HG02981 (cell line): ENCODE measurements around the gene DHRS13.
"Not testable (repeated sequence)": the region's sequence is repeated elsewhere in the genome, so short reads cannot be mapped to it uniquely, and the experiment has no call there.

Experiments used
- ATAC-seq: cut with Tn5 transposase; IDR thresholded peaks from one replicate; pipeline ENCODE4 v1.9.1; 2021; ENCODE audit warnings: mild to moderate bottlenecking, moderate library complexity; ENCODE audit not compliant: unreplicated experiment

The DHRS13 gene

GRCh38 chr17:28883967-28884702, 18.7 kb downstream of the DHRS13 start:
- no peak for ATAC-seq

GRCh38 chr17:28882154-28882895, 20.6 kb downstream of the DHRS13 start:
- ATAC-seq, result no peak

GRCh38 chr17:28881533-28882056, 21.3 kb downstream of the DHRS13 start:
- ATAC-seq, result no peak

DNA sequence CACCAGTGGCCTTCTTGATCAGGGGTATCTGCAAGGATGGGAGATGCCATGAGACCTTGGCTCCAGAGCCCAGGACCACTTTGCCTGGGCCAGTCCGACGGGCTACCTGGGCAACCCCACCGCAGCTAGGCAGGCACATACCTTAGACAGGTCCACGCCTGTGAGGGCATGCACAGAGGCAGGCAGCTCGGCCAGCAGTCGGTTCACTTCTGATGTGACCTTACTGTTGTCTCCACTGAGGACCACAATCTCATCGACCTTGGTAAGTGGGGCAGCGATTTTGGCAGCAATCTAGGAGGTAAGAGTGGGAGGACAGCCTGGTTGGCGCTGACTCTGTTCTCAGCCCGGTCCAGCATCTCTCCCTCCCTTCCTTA, 22.3 kb downstream of the DHRS13 start:
- ATAC-seq, result no peak

GRCh38 chr17:28879886-28880571, 22.9 kb downstream of the DHRS13 start:
- no peak for ATAC-seq

GRCh38 chr17:28878981-28879380, 23.9 kb downstream of the DHRS13 start:
- ATAC-seq, result no peak

- ATAC-seq, result no peak
These were observed 24.5 kb downstream of the DHRS13 start for GRCh38 chr17:28878158-28878910.

DNA sequence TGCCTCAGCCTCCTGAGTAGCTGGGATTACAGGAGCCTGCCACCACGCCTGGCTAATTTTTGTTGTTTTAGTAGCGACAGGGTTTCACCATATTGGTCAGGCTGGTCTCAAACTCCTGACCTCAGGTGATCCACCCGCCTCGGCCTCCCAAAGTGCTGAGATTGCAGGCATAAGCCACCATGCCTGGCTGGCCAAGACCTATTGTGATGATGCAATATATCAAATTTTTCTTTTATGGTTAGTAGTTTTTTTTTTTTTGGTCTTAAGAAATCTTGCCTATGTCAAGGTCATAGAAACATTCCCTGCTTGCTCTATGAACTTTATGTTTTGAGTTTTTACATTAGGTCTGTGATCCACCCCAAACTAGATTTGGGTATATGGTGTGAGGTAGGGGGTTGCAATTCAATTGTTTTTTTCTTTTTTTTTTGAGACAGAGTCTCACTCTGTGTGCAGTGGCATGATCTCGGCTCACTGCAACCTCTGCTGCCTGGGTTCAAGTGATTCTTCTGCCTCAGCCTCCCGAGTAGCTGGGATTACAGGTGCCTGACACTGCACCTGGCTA, 25.6 kb downstream of the DHRS13 start:
- not testable (repeated sequence) for ATAC-seq

DNA sequence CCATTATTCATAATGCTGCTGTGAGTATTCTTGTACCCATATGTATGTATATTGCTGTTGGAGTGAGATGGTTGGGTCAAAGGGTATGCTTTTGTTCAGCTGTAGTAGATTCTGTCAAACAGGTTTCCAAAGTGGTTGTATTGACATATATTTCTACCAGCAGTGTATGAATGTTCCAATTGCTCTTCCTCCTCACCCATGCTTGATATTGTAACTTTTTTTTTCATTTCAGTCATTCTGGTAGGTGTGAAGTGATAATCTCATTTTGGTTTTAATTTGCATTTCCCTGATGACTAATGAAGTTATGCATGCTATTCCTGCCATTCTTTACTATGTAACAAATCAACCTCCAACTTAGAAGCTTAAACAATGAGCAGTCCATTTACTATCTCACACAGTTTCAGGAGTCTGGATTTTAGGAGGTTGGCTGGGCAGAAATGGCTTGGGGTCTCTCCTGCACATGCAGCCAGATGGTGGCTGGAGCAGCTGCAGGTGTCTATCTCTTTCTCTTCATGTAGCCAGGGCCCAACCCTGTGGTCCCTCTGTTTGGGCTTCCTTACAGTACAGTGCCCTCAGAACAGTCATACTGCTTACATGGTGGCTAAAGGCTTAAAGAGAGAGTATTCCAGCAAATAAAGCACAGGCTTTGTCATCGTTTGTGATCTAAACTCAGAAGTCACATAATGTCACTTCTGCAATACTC, 26.9 kb downstream of the DHRS13 start:
- ATAC-seq, result no peak

DNA sequence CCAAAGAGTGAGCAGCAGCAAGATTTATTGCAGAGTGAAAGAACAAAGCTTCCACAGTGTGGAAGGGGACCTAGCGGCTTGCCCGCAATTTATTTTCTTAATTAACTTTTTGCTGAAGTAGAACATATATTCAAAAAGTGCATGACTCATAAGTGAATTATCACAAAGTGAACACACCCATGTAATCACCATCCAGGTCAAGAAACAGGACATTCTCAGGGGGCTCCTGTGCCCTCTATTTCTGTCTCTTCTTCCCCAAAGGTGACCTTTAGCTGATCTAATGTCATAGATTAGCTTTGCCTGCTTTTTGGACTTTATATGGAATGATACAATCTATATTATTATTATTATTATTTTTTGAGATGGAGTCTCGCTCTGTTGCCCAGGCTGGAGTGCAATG, 28.1 kb downstream of the DHRS13 start:
- ATAC-seq, result no peak

DNA sequence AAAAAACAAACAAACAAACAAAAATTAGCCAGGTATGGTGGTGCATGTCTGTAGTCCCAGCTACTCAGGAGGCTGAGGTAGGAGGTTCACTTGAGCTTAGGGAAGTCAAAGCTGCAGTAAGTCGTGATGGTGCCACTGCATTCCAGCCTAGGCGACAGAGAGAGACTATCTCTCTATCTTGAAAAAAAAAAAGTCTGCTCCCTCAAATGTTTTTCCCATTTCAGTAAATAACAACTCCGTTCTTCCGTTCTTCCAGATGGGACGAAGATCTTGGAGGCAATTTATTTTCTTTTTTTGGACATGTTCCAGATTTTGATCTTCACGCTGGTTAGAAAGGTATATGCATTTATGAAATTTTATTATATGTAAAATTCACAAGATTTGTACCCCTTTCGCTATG, 29.0 kb downstream of the DHRS13 start:
- no peak for ATAC-seq

DNA sequence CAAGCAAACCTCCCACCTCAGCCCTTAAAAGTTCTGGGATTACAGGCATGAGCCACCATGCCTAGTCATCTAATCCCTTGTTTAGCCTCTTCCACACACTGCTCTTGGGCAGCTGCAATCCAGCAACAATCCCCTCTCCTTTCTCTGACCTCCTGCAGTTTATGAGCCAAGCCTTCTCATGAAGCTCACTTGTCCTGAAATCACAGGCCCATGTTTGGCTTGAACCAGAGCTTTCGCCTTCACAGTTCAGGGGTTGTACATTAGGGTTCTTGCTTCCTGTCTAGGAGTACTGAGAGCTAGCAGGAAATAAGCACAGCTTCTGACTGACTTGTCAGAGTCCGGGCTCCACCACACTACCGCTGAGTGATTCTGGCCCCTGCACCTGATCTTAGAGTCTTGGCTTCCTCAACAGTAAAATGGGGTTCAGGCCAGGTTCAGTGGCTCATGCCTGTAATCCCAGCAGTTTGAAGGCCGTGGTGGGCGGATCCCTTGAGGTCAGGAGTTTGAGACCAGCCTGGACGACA, 31.8 kb downstream of the DHRS13 start:
- ATAC-seq, result peak; percentile 91

- no peak for ATAC-seq
These were observed 35.6 kb downstream of the DHRS13 start for GRCh38 chr17:28867276-28867675.

DNA sequence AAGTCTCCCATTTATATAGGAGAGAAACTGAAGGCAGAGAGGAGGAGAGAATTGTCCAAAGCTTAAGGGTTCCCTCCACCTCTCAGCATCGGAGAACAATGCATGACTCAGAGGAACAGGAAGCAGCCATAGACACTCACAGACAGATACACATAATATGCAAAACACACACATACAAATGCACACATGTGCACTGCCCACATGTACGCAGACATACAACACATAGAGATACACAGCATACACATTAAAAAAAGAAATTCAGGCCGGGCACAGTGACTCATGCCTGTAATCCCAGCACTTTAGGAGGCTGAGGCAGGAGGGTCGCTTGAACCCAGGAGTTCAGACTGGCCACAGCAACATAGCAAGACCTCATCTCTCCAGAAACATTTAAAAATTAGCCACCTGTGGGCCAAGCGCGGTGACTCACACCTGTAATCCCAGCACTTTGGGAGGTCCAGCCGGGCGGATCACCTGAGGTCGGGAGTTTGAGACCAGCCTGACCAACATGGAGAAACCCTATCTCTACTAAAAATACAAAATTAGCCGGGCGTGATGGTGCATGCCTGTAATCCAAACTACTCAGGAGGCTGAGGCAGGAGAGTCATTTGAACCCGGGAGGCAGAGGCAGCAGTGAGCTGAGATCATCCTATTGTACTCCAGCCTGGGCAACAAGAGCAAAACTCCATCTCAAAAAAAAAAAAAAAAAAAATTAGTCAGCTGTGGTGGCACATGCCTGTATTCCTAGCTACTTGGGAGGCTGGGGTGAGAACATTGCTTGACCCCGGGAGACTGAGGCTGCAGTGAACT, 36.7 kb downstream of the DHRS13 start:
- no peak for ATAC-seq

DNA sequence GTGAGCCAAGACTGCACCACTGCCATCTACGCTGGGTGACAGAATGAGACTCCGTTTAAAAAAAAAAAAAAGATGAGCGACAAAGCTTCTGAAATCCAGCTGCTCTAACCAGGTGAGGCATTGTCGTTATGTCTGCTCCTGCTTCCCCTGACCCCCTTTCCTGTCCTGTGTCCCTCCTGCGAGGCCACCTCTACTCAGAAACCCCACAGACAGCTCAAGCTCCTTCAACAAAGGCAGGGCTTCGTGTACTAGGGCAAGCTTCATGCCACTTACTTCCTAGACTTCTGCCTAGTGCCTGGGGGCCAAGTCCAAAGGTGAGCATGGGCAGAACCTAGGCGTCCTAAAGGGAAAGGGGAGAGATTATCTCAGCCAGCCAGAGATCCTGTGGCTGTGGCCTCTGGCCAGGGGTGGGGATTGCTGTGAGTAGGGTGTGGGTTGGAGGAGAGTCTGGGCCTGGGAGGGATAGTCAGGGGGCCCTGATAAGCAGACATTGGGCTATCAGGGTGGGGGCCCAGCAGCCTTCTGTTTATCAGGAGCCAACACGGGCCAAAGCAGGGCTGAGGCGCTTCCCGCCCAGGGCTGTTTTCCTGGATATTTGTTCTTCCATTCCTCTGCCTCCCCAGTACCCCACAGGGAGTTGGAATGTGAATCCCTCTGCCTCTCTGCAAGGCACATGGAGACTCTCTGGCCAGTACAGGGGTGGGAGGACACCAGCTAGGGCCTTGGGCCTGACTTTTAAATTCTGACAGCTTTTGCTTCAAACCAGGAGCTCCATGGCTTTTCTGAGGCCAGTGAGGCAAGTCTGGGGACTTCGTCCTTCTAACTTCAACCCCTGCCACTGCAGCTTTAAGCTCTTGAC, 37.7 kb downstream of the DHRS13 start:
- ATAC-seq, result no peak

DNA sequence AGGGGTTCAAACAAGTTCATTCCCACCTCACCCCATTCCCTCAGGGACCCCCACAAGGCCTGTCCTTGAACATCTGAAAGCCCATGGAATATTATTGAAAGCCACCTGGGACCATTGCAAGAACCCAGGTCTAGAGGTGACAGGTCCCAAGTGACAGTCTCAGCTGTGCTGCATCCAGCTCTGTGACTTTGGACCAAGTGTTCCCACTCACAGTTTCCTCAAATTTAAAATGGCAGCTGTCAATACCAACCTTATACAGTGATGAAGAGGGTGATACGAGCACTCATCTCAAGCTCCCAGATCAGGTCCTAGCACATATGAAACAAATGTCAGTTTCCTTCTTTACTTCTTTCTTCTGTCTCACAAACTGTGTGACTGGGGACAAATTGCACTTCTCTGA, 38.9 kb downstream of the DHRS13 start:
- ATAC-seq, result no peak

GRCh38 chr17:28862561-28862960, 40.3 kb downstream of the DHRS13 start:
- ATAC-seq, result no peak
